ENCODE results near the gene SMIM10L2A.

Gene SMIM10L2A

GRCh38 chrX:135435139-135435922 is 13.6 kb downstream of the SMIM10L2A start:
- TF ChIP-seq PRDM4 (tag by site-specific recombination; IDR thresholded peaks at IDR 0.05) (no peak), ZNF202 (tag by site-specific recombination; IDR thresholded peaks at IDR 0.05; ENCODE audit: borderline replicate concordance) (no peak), ZNF146 (tag by site-specific recombination; IDR thresholded peaks at IDR 0.05) (no peak), TSHZ1 (tag by site-specific recombination; IDR thresholded peaks at IDR 0.05; ENCODE audit: borderline replicate concordance) (no peak), GLIS1 (tag by site-specific recombination; IDR thresholded peaks at IDR 0.05) (no peak), PATZ1 (tag by site-specific recombination; IDR thresholded peaks at IDR 0.05) (no peak), KLF9 (tag by site-specific recombination; IDR thresholded peaks at IDR 0.05; ENCODE audit: low read depth) (no peak), TCF7L2 (IDR thresholded peaks at IDR 0.05; ENCODE audit: borderline replicate concordance, low read depth, low read length) (no peak), ZNF560 (tag by site-specific recombination; IDR thresholded peaks at IDR 0.05; ENCODE audit: borderline replicate concordance) (no peak), ZBTB10 (tag by site-specific recombination; IDR thresholded peaks at IDR 0.05) (no peak), ZNF596 (tag by site-specific recombination; IDR thresholded peaks at IDR 0.05) (no peak), ZNF311 (tag by site-specific recombination; IDR thresholded peaks at IDR 0.05; ENCODE audit: borderline replicate concordance) (no peak), ZNF843 (tag by site-specific recombination; IDR thresholded peaks at IDR 0.05) (no peak)
- no peak overlapping the region for H3K4me3 ChIP-seq (ENCODE audit: low read depth, low read length)
- peaks cover 3% of the 10 kb centered on the region; the same call in 1 of the 2 replicates for H3K9me3 ChIP-seq (ENCODE audit: control insufficient read depth, insufficient read depth, low read depth, low read length)
- no peaks in the 10 kb centered on the region for H3K36me3 ChIP-seq (ENCODE audit: control insufficient read depth in 2 of 2, insufficient read depth in 1 of 2, low read length in 2 of 2)
- ChIA-PET CTCF (interaction anchor here (0.7 kb wide), 1 partner anchor 196 kb away, joined by 4 read pairs; no protein-coding TSS in a partner anchor), POLR2A (interaction anchor here (1.1 kb wide), 1 partner anchor 10 kb away, joined by 3 read pairs; no protein-coding TSS in a partner anchor)
- no peak overlapping the region for H3K27ac ChIP-seq (ENCODE audit: extremely low read depth, low read depth, low read length)
- no peaks in the 10 kb centered on the region for H3K4me1 ChIP-seq (ENCODE audit: control insufficient read depth, insufficient read depth, low read length)

All from HEK293 (cell line).